CD14-positive monocyte (primary cell): ENCODE measurements around the gene SRRD. TPM values are rescaled to one million over a fixed set of nuclear protein-coding genes. Genes with fewer than 3 reads are reported as not detected.

Source experiments
- DNase-seq, 3 donors: peaks; one replicate each; pipeline ENCODE4 v3.0.0-alpha.2; 2011 to 2022
- H2AFZ ChIP-seq: 2 replicates; pipeline ENCODE4 v1.6.0; 2012; ENCODE audit warnings: mild to moderate bottlenecking, low read depth, low read length, inconsistent platforms; ENCODE audit not compliant: insufficient read depth, poor library complexity, severe bottlenecking
- H3K27ac ChIP-seq, 2 donors: 1 replicate in 1 of 2; 2 replicates in 1 of 2; pipeline ENCODE4 v1.5.1; 2012 to 2013; ENCODE audit warnings: low read length in 2 of 2, control low read depth in 1 of 2, inconsistent platforms in 1 of 2, low read depth in 1 of 2, mild to moderate bottlenecking in 1 of 2
- H3K27me3 ChIP-seq, 2 donors: one replicate each; pipeline versions ENCODE4 v1.6.0 to v1.6.1; 2011 to 2013; ENCODE audit warnings: low read length in 2 of 2; ENCODE audit not compliant: control insufficient read depth in 2 of 2, insufficient read depth in 2 of 2
- H3K36me3 ChIP-seq, 2 donors: replicated peaks in 1 of 2; 1 replicate in 1 of 2; 2 replicates in 1 of 2; pipeline versions ENCODE4 v1.5.1 to v1.6.1; 2012 to 2013; ENCODE audit warnings: low read length in 2 of 2, control low read depth in 1 of 2, inconsistent platforms in 1 of 2, mild to moderate bottlenecking in 1 of 2; ENCODE audit not compliant: insufficient read depth in 2 of 2, control insufficient read depth in 1 of 2
- H3K4me1 ChIP-seq, 2 donors: 1 replicate in 1 of 2; 2 replicates in 1 of 2; pipeline versions ENCODE4 v1.5.1 to v1.6.1; 2012 to 2013; ENCODE audit warnings: low read length in 2 of 2, control low read depth in 1 of 2, inconsistent platforms in 1 of 2, mild to moderate bottlenecking in 1 of 2, moderate library complexity in 1 of 2; ENCODE audit not compliant: insufficient read depth in 2 of 2, control insufficient read depth in 1 of 2
- H3K4me2 ChIP-seq: replicated peaks from 2 replicates; pipeline ENCODE3; 2012; ENCODE audit warnings: low read length, moderate library complexity, mild to moderate bottlenecking; ENCODE audit not compliant: poor library complexity, severe bottlenecking; ENCODE audit errors: extremely low read depth
- H3K4me3 ChIP-seq, 3 experiments: fragments of 200-600 bp in 1 of 3; sonication (generic) in 1 of 3; replicated peaks in 1 of 3; 1 replicate in 2 of 3; 2 replicates in 1 of 3; pipeline ENCODE4 v1.5.1; 2011 to 2013; ENCODE audit warnings: low read length in 3 of 3, mild to moderate bottlenecking in 3 of 3, control low read depth in 2 of 3, low read depth in 2 of 3, inconsistent platforms in 1 of 3, moderate library complexity in 1 of 3
- H3K79me2 ChIP-seq: 2 replicates; pipeline ENCODE4 v1.6.0; 2012; ENCODE audit warnings: mild to moderate bottlenecking, control low read depth, inconsistent platforms, low read length, moderate library complexity; ENCODE audit not compliant: insufficient read depth
- H3K9ac ChIP-seq: 2 replicates; pipeline ENCODE4 v1.6.0; 2017; ENCODE audit warnings: low read length, mild to moderate bottlenecking; ENCODE audit not compliant: insufficient read depth, poor library complexity, severe bottlenecking
- H3K9me3 ChIP-seq, 2 donors: replicated peaks in 1 of 2; 1 replicate in 1 of 2; 2 replicates in 1 of 2; pipeline versions ENCODE4 v1.5.1 to v1.6.1; 2012 to 2013; ENCODE audit warnings: low read length in 2 of 2, control low read depth in 1 of 2; ENCODE audit not compliant: control insufficient read depth in 1 of 2, insufficient read depth in 1 of 2
- H4K20me1 ChIP-seq: 2 replicates; pipeline ENCODE4 v1.6.0; 2012; ENCODE audit warnings: mild to moderate bottlenecking, low read length, control low read depth, moderate library complexity; ENCODE audit not compliant: insufficient read depth
- H3K27ac Mint-ChIP-seq, 7 donors: one replicate each; pipeline ENCODE4 v1.8.0; 2020; ENCODE audit warnings: mild to moderate bottlenecking in 7 of 7, mixed read lengths in 7 of 7, moderate library complexity in 6 of 7, inconsistent platforms in 2 of 7
- H3K27me3 Mint-ChIP-seq, 3 donors: one replicate each; pipeline ENCODE4 v1.8.0; 2021 to 2022; ENCODE audit warnings: low read depth in 3 of 3, mild to moderate bottlenecking in 3 of 3, mixed read lengths in 3 of 3, moderate library complexity in 3 of 3, inconsistent platforms in 1 of 3
- H3K36me3 Mint-ChIP-seq, 2 donors: one replicate each; pipeline ENCODE4 v1.8.0; 2020; ENCODE audit warnings: mixed read lengths in 2 of 2, inconsistent platforms in 1 of 2, mild to moderate bottlenecking in 1 of 2
- H3K4me1 Mint-ChIP-seq: one replicate; pipeline ENCODE4 v1.8.0; 2020; ENCODE audit warnings: mild to moderate bottlenecking, mixed read lengths
- H3K4me3 Mint-ChIP-seq, 2 donors: one replicate each; pipeline ENCODE4 v1.8.0; 2020; ENCODE audit warnings: mild to moderate bottlenecking in 2 of 2, mixed read lengths in 2 of 2, moderate library complexity in 1 of 2
- H3K9me3 Mint-ChIP-seq, 7 donors: one replicate each; pipeline ENCODE4 v1.8.0; 2020 to 2022; ENCODE audit warnings: mixed read lengths in 7 of 7, mild to moderate bottlenecking in 6 of 7, moderate library complexity in 6 of 7, inconsistent platforms in 2 of 7
- WGBS: methylation state at CpG from one replicate; pipeline ENCODE4 v1.1.5; 2013; ENCODE audit warnings: missing lambda C conversion rate; ENCODE audit not compliant: insufficient coverage; 5-methylcytosine and 5-hydroxymethylcytosine counted together
- intact Hi-C, 2 donors: fragments of 100-400 bp; cut with micrococcal nuclease; formaldehyde crosslinking; loops; one replicate each; pipeline versions ENCODE4 v1.15.0 to v1.15.1; 2023
- polyA plus RNA-seq, 3 donors: library from polyadenylated mRNA; depleted of rRNA in 1 of 3; unstranded in 2 of 3; stranded (reverse) in 1 of 3; fragments of 300-500 nt in 2 of 3; fragments of >200 nt in 1 of 3; fragmentation: Illumina TruSeq in 2 of 3; gene quantifications; 1 replicate in 2 of 3; 2 replicates in 1 of 3; pipeline ENCODE4 v1.2.3, GENCODE V29; 2012 to 2021
- TF ChIP-seq, protein P1 (sequence below): fragments of 200-600 bp; IDR thresholded peaks from one replicate; pipeline ENCODE4 v1.8.0; 2022; ENCODE audit warnings: antibody characterized with exemption, mild to moderate bottlenecking

The SRRD gene
- polyA plus RNA-seq, 3 donors = 3.7 to 15.0 (median 10.0) TPM

DNA sequence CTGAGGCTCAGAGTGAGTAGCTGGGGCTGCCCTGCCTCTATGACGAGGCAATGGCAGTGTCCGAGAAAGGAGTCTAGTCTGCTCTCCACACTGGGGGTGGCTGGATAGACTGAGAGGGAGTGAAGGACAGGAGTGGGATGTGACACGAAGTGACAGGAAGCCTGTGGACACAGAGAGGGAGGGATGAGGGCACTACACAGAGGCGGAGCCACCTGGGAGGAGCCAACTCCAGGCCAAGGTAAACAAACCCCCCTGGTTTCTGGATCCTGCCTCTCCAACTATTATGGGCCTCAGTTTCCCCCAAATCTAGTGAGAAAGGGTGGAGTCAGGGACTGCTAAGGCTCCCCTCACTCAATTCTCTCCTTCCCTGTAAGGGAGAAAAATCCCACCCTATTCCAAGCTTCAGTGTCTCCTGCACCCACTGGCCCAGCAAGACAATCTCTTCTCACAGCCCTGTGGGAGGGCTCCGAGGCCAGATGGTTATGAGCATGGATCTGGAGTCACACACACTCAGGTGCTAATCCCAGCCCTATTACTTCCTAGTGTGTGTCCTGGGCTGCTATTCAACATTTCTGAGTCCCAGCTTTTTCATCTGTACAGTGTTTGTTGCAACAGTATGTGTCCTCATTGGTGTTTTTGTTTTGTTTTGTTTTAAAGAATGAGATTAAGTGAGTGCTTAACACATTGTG lies 29.7 kb upstream of the SRRD start:
- H3K27ac Mint-ChIP-seq = peak overlapping the region in 1 of 7 donors; percentile 59
- H3K9ac ChIP-seq = no peak overlapping the region
- H3K4me1 ChIP-seq = no peaks in the 10 kb centered on the region
- no peak overlapping the region for H3K27ac ChIP-seq
- H3K27me3 ChIP-seq = no peaks in the 10 kb centered on the region
- WGBS = 81% methylated on average over 3 of the region's 5 CpGs
- no peak overlapping the region for H3K4me2 ChIP-seq
- no peak overlapping the region for H3K4me3 ChIP-seq
- no peaks in the 10 kb centered on the region for H3K9me3 ChIP-seq
- no peak for DNase-seq
- peaks cover 66 to 71% of the 10 kb centered on the region in 2 donors for H3K36me3 Mint-ChIP-seq
- peaks cover 0 to 3% (median 0%) of the 10 kb centered on the region in 7 donors for H3K9me3 Mint-ChIP-seq
- no peak overlapping the region for H2AFZ ChIP-seq
- no peaks in the 10 kb centered on the region for H4K20me1 ChIP-seq
- peaks cover 0 to 2% (median 2%) of the 10 kb centered on the region in 3 donors for H3K27me3 Mint-ChIP-seq
- peaks cover 45 to 78% of the 10 kb centered on the region in 2 donors for H3K36me3 ChIP-seq
- no peak overlapping the region for H3K4me3 Mint-ChIP-seq
- TF ChIP-seq, protein P1, sequence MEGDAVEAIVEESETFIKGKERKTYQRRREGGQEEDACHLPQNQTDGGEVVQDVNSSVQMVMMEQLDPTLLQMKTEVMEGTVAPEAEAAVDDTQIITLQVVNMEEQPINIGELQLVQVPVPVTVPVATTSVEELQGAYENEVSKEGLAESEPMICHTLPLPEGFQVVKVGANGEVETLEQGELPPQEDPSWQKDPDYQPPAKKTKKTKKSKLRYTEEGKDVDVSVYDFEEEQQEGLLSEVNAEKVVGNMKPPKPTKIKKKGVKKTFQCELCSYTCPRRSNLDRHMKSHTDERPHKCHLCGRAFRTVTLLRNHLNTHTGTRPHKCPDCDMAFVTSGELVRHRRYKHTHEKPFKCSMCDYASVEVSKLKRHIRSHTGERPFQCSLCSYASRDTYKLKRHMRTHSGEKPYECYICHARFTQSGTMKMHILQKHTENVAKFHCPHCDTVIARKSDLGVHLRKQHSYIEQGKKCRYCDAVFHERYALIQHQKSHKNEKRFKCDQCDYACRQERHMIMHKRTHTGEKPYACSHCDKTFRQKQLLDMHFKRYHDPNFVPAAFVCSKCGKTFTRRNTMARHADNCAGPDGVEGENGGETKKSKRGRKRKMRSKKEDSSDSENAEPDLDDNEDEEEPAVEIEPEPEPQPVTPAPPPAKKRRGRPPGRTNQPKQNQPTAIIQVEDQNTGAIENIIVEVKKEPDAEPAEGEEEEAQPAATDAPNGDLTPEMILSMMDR = no peak
- no peaks in the 10 kb centered on the region for H3K4me1 Mint-ChIP-seq
- intact Hi-C loops = no loop called here
- no peaks in the 10 kb centered on the region for H3K79me2 ChIP-seq

DNA sequence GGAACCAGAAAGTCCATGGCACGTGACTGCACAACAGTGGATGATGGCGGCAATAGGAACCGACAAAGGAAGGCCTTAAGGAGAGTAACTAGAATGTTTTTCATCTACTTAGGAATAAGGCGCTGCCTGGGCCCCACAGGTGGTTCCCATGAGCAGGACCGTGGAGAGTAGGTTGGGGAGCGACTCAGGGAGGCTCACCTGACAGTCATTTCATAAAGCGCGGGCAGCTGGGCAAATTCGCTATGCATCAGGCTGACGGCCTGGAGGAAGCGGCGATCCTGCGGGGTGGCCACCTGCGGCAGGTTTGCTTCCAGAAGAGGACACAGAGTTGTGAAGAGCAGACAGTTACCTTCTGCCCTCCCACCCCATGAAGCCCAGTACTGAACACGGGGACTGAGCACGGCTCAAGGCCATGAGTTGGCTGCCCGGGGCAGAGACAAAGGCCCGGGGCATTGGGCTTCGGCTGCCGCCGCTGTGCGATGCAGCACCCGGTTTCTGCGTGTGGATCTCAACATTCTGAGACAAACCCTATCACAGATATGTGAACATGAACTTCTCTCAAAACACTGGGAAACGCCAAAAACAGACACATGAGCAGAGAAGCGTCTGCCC lies 25.9 kb upstream of the SRRD start:
- H3K36me3 ChIP-seq = peaks cover 41 to 76% of the 10 kb centered on the region in 2 donors
- DNase-seq = no peak
- H3K9me3 ChIP-seq = no peaks in the 10 kb centered on the region
- H3K4me2 ChIP-seq = no peak overlapping the region
- Mint-ChIP-seq H3K4me3 (no peak overlapping the region), H3K9me3 (peaks cover 0 to 1% (median 0%) of the 10 kb centered on the region in 7 donors), H3K27me3 (peaks cover 0 to 2% (median 0%) of the 10 kb centered on the region in 3 donors), H3K4me1 (no peaks in the 10 kb centered on the region), H3K27ac (peak overlapping the region in 1 of 7 donors; percentile 75), H3K36me3 (peaks cover 56 to 66% of the 10 kb centered on the region in 2 donors)
- WGBS = 98% methylated on average over 26 of the region's 26 CpGs
- H3K27ac ChIP-seq = no peak overlapping the region
- no peaks in the 10 kb centered on the region for H3K79me2 ChIP-seq
- TF ChIP-seq, protein P1 = no peak
- H4K20me1 ChIP-seq = no peaks in the 10 kb centered on the region
- no peak overlapping the region for H3K9ac ChIP-seq
- intact Hi-C loops = no loop called here
- no peaks in the 10 kb centered on the region for H3K27me3 ChIP-seq
- no peak overlapping the region for H3K4me3 ChIP-seq
- H2AFZ ChIP-seq = no peak overlapping the region
- no peaks in the 10 kb centered on the region for H3K4me1 ChIP-seq
